NCI-H1694 (cell line): ENCODE results near the gene GPER1.

Experiments used
- DNase-seq: peaks from one replicate; lab custom pipeline; 2025; lab: John Stamatoyannopoulos, UW

GPER1 gene

DNA sequence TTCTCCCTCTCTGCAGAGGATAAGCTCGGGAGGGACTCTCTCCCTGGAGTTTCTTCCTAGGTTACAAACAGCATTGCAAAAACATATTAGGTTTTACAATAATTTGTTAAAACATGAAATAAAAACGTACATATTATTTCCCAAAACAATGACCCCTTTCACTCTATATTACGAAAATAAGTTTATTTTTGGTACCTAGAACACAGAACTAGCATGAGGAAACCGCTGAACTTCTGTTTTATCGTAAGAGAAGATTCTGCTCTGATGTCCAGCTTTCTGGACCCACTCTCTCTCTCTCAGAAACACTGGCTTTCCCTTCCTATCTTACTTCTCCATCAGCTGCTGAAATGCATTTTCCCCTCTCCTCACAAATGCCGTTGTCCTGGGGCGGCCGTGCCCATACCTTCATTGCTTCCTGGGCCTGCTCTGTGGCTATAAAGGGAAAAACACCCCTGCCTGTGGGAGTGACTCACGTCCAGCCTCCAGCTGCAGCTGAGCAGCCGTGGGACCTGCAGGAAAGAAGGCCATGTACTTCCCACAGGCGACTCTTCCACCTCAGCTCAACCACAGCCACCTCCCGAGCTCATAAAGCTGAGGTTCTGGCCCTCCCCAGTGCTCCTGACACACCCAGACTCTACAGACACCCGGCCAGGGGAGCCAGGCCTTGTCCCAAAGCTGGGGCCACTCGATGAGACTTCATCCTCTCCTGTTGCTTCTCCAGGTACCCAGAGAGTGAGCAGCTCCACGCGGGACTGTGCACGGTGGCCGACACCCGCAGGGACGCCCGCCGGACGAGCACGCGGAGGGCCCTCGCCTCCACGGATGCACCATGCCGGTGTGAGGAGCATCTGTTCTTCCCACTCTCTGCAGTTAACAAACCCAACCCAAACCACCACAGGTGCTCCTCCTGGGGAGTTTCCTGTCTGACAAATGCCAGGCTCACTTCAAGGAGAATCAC is 3.1 kb downstream of the GPER1 start:
- no peak for DNase-seq

DNA sequence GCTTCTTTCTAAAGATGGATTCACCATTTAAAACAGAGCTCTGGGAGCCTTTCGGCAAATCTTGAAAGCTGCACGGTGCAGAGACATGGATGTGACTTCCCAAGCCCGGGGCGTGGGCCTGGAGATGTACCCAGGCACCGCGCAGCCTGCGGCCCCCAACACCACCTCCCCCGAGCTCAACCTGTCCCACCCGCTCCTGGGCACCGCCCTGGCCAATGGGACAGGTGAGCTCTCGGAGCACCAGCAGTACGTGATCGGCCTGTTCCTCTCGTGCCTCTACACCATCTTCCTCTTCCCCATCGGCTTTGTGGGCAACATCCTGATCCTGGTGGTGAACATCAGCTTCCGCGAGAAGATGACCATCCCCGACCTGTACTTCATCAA is 3.7 kb downstream of the GPER1 start:
- DNase-seq, result no peak

DNA sequence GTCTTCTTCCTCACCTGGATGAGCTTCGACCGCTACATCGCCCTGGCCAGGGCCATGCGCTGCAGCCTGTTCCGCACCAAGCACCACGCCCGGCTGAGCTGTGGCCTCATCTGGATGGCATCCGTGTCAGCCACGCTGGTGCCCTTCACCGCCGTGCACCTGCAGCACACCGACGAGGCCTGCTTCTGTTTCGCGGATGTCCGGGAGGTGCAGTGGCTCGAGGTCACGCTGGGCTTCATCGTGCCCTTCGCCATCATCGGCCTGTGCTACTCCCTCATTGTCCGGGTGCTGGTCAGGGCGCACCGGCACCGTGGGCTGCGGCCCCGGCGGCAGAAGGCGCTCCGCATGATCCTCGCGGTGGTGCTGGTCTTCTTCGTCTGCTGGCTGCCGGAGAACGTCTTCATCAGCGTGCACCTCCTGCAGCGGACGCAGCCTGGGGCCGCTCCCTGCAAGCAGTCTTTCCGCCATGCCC is 4.3 kb downstream of the GPER1 start:
- DNase-seq, result no peak

DNA sequence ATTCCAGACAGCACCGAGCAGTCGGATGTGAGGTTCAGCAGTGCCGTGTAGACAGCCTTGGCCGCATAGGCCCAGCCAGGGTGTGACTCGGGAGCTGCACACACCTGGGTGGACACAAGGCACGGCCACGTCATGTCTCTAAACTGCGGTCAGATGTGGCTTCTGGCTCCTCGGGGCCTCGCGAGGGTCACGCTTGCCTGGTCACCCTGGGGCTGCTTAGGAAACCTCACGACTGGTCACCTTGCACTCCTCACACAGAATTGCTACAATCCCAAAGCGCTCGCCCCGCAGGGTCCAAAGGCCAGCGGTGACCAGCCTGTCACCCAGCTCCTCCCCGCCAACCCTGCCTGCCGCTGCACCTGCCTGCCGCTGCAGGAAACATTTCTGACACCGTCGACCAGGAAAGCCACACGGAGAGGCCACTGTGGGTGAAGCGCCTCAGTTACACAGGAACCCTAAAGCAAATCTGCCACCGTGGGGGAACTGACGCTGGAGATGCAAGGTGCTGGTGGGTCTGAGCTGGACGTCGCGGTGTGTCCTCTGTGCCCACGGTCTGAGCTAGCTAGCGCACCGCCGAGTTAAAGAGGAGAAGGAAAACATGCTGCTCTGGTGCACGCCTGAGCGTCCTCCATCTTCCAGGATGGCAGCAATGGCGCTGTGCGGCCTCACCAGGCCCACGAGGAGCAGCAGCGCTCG is 5.0 kb downstream of the GPER1 start:
- DNase-seq, result no peak

DNA sequence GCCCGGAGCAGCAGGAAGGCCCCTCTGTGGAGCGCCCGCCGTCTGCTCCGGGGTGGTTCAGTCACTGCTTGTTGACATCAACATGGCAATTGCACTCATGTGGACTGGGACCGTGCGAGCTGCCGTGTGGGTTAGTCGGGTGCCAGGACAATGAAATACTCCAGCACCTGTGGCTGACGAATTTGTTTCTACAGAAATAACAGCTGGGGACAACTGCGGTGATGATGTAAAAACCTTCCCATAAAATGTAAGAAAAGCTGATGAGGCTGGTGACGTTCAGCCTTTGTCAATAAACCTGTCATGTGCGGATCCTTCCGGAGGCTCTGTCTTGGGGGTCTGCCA is 5.6 kb downstream of the GPER1 start:
- no peak for DNase-seq

DNA sequence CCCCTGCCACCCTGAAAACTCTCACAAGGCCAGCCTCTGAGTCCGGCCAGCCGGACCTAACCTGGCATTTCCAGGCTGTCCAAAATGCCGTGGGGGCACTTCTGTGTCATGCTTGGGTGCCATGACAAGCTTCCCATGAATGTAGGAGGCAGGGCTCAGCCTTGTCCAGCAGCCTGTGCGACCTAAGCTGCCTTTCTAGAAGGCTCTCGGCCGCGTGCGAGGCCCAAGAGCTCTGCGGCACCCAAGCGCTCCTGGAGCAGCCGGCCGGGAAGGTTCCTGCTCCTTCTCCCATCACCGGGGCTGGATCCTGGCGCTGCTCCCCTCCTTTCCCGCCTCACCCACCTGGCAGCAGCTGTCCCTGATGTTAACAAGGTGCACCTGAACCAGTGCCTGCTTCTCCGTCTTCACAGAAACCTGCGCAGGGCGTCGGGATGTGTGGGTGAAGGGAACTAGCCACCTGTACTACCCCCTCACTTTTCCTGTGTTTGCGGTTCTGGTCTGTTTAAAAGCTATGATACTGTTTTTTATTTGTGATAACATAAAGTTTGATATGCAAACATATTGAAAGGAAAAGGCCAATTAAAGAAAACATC is 6.1 kb downstream of the GPER1 start:
- no peak for DNase-seq

DNA sequence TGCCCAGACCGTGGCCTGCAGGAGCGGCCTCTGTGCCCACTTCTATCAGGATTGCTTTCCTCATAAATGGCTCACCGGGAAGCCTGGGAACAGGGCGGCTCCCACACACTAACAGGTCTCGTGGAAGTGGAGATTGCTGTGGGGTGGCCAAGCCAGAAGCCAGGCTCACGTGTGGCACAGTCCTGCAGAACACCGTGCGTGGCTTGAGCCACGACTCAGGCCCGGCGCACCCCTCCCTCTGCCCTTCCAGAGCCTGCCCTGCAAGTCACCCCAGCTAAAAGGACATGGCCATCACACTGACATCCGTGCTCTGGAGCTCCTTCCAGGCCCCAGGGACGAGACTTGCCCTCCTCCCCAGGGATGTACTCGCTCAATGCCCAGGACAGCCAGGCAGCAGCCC is 7.0 kb downstream of the GPER1 start:
- DNase-seq, result no peak

DNA sequence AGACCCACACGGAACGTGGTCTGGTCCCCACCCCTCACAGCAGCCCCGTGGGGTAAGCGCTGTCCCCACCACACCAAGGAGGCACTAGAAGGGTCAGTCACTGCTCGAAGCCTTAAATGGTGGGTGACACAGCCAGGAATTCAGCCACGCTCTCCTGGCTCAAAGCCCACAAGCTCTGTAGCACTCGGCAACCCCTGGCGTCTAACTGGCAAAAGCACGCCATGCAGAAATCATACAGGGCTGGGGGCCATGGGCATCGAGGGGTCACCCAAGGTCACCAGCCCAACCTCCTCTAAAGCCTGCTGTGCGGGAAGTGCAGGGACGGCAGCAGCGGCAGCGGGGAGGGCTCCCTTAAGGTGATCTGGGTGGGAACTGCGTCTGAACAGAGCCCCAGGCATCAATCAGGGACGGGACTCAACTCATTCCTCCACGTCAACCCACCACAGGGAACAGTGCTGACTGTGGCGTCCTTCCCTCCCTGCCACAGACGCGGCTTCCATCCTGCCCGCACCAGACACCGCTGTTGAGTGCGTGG is 7.8 kb downstream of the GPER1 start:
- no peak for DNase-seq

DNA sequence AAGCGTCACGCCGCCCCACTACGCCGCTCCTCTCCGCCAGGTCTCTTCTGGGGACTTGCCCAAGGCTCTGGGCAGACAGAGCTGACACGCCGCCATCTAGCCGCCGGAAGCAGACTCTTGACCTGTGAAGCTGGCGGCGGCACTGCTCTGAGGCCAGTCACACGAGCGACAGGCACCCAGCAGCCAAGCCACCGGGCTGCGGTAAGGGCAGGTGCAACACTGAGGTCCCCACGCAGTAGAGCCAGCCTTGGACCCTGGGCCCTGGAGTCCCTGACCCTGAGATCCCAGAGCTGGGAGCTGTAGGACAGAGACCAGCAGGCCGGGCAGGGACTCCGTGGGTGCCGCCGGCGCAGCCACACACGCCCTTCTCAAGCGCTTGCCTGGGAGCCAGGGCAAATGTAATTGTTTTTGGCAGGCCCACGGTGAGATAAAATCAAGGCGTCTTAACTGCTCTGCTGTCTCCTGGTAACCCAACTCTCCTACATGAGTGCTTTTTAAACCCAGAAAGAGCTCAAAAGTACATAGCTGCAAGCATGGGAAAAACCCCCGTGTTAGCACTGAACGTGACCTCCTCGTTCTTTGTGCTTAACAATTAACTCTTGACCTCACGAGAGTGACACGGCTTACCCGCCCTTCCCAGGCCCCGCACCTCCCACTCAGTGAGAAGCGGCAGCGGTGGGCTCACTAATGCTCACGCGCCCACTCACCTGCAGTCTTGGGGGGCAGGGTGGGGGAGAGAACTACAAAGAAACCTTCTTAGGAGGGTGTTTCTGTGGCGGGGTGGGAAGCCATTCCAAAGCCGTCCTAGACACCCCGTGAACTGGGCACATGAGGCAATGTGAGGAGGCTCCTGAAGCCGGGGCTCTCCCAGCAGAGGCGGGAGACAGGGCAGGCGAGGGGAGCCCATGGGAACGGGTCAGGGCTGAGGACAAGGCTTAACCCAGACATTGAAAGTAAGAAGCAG is 8.5 kb downstream of the GPER1 start:
- DNase-seq, result no peak

DNA sequence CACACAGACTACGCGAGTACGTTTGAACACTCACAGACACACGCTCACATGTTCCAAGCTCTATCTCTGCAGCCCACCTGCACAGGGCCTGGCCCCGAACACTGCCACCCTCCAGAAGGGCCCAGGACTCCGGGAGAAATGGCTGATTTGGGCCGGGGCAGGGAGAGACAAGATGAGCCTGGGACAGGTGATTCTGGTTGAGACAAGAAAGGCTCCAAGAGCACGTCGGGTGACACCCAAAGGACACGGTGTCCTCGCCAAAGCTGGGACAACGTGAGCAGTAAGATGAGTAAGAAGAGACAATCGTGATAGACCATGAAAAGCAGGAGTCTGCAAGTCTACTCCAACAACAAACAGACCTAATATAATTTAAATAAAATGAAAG is 9.2 kb downstream of the GPER1 start:
- DNase-seq, result no peak

DNA sequence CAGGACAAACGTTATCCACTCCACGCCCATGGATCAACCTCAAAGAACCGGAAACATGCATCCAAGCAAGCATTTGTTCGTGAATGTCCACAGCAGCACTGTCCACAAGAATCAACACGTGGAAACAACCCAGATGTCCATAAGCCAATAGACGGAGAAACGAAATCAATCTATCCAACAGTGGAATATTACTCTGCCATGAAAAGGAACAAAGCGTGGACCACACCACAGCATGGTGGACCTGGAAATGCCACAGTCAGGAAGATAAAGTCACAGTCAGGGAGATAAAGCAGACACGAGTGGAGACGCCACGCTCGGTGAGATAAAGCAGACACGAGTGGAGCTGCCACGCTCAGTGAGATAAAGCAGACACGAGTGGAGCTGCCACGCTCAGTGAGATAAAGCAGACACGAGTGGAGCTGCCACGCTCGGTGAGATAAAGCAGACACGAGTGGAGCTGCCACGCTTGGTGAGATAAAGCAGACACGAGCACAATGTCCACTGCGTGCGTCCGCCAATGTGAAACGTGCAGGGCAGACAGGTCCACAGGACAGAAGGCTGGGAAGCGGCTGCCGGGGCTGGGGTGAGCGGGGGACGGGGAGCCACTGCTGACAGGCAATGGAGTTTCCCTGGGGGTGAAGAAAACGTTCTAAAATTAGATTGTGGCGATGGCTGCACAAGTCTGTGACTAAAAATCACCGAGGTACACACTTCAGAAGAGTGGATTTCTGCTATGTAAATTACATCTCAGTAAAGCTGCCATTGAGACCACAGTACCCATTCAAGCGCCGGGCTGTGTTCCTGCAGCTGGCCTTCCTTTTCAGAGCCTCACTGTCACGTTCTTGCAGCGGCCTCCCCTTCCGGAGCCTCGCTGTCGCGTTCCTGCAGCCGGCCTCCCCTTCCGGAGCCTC is 10.6 kb downstream of the GPER1 start:
- DNase-seq, result no peak

DNA sequence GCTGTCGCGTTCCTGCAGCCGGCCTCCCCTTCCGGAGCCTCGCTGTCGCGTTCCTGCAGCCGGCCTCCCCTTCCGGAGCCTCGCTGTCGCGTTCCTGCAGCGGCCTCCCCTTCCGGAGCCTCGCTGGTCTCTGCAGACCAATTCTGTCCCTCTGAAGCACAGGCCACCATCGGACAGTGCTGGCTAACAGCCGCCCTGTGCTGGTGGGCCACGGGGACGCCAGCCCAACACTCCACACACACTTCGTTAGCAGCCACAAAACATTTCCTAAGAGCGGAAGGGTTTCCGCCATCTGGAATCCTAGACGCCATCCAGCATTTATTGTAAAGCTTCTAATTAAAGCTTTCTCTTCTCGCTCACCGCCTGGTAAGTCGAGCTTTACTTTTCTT is 11.2 kb downstream of the GPER1 start:
- DNase-seq, result no peak

DNA sequence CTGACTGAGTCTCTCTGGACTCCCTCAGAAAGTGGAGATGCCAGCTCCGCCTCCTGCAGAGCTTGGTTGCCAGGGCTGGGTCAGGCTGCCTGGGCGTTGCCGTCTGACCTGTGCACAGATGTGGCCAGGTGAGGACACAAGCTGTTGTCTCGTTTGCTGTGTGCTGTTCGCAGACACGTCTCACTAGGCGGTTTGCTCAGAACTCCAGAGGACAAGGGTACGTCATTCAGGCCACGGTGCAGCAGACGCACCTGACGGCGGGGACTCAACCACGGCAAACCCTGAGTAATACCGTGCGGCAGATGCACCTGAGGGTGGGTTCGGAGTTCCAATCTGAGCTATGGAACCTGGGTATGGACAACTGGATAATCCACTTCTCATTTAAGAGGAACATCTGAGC is 11.7 kb downstream of the GPER1 start:
- no peak for DNase-seq

DNA sequence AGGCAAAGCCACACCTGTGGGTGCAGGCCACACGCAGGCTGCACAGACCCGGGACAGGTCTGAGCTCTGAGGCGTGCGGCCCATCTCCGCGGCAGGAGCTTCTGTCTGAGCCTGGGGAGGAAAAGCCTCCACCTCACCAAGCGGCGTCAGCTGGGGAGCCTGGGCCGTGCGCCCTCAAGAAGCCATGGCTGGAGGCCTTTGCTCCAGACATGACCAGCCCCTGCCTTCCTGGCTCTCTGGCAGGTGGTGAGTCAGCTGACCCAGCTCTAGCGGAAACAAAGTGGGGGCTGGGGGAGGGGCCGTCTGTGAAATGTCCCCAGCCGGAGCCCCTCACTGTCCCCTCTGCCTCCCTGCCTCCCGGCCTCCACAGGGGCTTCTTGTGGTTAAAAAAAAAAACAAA is 12.5 kb downstream of the GPER1 start:
- no peak for DNase-seq

DNA sequence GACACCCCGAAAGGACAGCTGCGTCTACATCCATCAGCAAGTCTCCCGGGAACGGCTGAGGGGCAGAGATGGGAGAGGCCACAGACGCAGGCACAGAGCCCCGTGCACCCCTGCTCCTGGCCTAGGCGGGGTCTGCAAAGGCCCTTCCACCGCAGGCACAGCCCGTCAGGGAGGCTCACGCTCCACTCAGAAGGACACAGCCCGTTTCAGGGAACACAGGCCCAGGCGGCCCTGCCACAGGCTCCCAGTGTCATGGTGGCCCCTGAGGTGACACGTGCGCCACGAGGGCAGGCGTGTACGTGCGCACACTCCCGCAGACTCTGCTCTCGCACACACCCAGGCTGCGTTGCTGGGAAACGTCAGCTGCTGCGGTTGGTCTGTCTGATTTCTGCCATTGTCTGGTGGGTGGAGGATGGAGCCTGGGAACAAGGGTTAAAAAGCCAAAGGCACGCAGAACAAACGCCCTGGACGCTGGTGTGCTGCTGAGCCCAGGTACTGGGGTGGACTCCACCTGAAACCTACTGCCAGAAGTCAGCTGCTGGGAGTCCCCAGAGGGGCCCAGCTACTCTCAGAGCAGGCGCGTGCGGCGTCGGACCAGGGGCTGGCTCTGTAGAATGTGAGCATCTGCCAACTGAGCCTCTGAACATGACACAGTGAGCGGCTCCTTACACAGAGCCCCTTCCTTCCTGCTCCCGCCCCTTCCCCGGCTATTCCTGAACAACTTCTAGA is 13.1 kb downstream of the GPER1 start:
- no peak for DNase-seq

DNA sequence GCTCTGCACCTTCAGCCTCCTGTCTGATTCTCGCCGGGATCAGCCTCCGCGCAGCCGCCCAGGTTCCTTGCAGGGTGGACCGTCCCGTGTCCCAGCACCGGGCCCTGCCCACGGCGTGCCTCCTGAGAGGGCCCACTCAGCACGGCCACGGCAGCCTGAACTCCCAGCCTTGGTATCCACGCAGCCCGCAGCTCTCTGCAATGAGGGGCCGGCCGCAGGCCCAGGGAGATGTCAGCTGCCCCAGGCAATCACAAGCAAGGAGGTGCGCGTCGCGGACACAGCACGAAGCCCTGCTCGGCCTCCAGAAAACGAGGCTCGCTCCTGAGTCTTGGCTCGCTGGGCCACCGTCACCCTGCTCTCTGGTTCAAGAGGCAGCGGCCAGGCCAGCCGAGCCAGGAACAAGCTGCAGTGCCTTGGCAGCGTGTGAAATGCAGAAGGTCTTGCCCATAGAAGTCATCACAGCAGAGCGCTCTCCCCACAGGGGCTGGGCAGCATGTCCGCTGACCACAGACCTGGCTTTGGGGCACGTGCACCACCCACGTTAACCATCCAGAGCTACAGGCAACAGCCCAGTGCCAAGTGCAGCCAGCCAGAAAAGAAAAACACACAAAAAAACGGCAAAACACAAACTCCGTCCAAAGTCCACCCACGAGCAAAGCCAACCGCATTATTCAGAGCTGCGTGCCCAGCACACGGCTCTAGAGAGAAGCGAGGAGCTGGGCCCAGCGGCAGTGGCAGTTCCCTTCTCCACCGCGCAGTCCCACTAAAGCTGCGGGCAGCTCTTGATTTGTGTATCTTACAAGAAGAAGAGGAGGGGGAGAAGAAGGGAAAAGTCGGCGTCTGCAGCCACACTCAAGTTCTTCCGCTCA is 13.9 kb downstream of the GPER1 start:
- no peak for DNase-seq

DNA sequence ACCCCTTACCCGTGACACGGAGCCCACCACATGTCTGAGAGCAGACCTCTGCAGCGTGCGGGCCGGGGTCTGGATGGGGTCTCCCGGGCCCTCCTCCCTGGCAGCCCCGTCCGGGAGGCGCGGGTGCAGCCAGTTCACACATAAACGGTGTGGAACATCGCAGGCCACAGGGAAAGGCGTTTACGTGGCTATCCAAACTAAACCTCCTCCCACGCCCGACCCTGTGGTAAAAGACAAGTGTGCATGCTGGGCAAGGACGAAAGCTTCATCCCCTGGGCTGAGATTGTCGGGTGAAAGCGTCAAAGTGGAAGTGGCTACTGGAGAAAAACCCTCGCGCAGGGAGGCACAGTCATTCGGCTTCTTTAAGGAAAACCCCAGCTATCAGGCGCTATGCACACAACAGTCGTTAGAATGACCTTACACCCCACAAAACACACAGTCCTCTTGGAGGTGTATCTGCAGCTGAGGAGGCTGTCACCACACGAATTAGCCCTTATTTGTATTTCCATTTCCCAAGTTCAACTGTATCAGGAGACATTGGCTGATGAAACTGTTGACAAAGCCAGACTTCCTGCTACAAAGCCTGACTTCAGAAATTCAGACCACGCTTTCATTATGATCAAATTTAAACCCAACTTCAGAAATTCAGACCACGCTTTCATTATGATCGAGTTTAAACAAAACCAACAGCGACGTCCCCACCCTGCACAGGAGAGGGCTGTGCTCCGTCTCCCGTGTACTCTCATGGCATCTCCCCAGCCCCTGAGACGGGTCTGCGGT is 15.3 kb downstream of the GPER1 start:
- no peak for DNase-seq
